Spleen (tissue), 7 donors: Measurements from ENCODE around the gene BAHCC1.

Experiments
- CTCF ChIP-seq, 11 experiments: fragments of 200-600 bp in 7 of 11; fragments of 450-650 bp in 4 of 11; sonication (generic) in 4 of 11; IDR thresholded peaks in 8 of 11; conservative IDR thresholded peaks in 3 of 11; 1 replicate in 7 of 11; 2 replicates in 4 of 11; pipeline versions ENCODE4 v1.4.0 to v1.8.0; 2016 to 2021; ENCODE audit warnings: antibody characterized with exemption in 11 of 11, inconsistent platforms in 4 of 11, mild to moderate bottlenecking in 1 of 11
- POLR2AphosphoS5 ChIP-seq, 3 donors: sonication (generic); formaldehyde crosslinking; IDR thresholded peaks; one replicate each; pipeline ENCODE4 v1.5.1; 2017; ENCODE audit warnings: antibody characterized with exemption in 3 of 3
- donor health status: DM: no; HTN: no; CAD: no; lungs with moderate emphysema.
- donor health status: DM: no; HTN: no; CAD: no.
- donor health status: DM: no; HTN: no; CAD: no.

- TF ChIP-seq CTCF (IDR thresholded peaks at IDR 0.05 in 8 of 11, conservative IDR thresholded peaks at IDR 0.05 in 3 of 11) (no peak), POLR2AphosphoS5 (IDR thresholded peaks at IDR 0.05) (no peak)
Measured at GRCh38 chr17:81465910-81466309, 70.7 kb downstream of the BAHCC1 start.
